Measurements from ENCODE around the gene ELAVL1.

Gene ELAVL1

DNA sequence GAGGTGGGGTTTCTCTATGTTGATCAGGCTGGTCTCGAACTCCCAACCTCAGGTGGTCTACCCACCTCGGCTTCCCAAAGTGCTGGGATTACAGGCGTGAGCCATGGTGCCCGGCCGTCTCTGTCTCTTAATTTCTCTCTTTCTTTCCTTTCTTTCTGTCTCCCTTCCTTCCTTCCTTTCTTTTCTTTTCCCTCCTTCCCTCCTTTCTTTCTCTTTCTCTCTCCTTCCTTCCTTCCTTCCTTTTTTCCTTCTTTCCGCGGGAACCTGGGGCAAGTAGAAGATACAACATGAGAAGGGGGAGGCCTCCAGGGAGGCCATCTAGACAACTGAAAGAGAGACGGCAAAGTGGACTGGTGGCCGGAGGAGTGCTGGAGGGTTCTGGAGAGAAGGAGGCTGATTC, 15.2 kb upstream of the ELAVL1 start:
- DNase-seq, result no peak

DNA sequence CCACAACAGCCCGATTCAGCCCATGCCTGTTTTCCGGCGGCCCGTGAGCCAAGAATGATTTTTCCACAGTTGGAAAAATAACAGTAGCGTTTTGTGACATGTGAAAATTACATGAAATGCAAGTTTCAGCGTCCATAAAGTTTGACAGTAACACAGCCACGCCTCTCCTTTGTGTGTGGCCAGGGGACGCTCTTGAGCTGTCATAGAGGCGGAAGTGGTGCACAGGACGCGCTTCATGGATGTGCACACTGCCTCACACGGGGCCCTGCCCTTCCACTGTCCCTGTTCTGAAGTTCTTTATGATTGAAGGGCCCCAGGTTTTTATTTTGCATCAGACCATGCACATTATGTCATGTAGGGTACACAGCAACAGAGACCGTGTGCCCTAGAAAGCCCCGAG, 12.4 kb upstream of the ELAVL1 start:
- no peak for DNase-seq

DNA sequence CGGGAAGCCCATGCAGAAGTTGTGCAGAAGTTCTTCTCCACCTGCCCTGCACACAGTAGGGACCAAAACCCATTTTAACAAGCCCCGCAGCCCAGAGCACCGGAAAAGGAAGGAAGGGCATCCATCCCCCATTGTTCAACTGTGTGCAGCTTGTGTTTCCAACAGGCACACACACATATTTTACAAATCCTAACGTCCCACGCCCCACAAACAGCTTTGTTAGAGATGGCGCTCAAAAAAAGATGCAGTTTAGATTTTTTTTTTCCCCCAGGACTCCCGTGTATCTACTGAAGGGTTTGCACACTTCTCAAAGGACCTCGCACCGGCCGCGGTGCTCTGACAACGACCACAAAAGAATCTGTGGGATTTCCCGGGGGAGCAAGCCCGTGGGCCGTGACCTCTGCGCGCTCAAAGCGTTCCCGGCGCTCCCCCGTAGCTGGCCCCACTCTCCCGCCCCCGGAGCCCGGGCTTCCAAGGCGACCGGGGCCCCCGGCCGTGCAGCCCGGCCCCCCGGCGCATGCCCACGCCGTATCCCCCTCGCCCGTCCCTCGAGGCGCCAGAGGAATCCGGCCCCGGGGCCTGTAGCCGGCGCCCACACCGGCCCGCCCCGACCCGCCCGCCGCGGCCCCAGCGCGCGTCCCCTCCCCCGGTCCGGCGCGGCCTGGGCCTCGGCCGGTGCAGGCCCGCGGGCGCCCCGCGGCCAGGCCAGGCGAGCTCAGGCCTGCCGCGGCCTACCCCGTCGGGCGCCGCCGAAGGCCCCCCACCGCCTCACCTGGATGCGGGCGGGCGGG, 523 bp downstream of the ELAVL1 start:
- no peak for DNase-seq

DNA sequence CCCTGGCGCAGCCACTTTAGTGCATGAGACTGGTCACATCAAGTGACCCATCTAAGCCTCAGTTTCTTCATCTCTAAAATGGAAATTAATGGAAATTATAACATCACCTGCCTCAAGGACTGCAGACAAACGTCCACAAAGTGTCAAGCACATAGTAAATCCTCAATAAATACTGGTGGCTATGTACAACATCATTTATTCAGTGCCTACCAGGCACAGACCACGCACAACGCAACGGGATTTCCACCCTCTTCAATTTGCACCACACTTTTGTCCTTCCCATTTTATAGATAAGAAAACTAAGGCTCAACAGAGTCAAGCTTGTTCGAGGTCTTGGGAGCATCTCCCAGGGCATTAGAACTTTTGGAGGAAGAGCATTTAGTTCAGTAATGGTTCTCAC, 1.4 kb downstream of the ELAVL1 start:
- DNase-seq, result no peak

DNA sequence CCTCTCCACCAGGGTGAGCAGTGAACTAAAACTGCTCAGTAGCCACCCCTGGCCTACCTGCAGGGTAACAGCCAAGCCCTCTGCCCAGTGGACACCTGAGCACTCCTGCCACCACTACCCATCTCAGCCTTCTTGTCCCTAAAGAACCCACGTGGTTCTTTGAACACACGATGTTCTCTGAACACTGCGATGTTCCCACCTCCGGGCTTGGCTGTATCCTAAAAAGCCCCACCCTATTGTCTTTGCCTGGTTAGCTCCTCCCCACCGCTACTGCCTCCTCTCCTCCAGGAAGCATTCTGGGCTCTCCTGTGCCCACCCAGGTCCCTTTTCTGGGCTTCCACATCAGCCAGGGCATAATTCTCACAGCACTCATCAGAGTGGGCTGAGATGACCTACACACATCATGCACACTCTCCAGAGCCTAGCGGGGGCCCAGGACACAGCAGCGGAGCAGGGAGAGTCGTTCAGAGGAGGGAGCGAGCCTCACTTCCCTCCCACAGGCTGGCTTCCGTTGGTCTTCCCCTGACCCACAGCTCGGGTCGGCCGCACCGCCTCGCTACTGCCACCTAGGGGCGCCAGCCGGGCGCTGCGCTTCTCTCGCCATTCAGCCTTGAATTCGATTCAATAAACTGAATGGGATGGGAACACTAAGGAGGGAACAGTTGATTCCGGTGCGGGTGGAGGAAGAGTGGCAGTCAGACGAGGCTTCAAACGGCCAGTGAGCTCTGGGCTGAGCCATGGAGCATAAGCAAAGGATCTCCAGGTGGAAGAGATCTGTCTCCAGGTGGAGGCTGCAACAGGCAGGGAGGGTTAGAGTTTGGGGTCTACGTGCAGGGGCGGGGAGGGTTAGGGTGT, 3.2 kb downstream of the ELAVL1 start:
- no peak for DNase-seq

DNA sequence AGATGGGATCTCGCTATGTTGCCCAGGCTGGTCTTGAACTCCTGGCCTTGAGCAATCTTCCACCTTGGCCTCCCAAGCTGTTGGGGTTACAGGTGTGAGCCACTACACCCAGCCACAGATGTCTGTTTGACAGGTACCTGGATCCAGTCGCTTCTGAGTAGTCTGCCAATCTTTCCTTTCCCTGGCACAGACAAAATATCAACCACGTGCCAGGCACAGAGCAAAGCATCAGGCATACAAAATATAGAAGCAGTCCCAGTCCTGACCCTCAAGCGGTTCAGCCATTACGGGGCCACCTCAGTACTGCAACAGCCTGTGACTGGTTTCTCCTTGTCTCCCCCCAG, 3.8 kb downstream of the ELAVL1 start:
- no peak for DNase-seq

DNA sequence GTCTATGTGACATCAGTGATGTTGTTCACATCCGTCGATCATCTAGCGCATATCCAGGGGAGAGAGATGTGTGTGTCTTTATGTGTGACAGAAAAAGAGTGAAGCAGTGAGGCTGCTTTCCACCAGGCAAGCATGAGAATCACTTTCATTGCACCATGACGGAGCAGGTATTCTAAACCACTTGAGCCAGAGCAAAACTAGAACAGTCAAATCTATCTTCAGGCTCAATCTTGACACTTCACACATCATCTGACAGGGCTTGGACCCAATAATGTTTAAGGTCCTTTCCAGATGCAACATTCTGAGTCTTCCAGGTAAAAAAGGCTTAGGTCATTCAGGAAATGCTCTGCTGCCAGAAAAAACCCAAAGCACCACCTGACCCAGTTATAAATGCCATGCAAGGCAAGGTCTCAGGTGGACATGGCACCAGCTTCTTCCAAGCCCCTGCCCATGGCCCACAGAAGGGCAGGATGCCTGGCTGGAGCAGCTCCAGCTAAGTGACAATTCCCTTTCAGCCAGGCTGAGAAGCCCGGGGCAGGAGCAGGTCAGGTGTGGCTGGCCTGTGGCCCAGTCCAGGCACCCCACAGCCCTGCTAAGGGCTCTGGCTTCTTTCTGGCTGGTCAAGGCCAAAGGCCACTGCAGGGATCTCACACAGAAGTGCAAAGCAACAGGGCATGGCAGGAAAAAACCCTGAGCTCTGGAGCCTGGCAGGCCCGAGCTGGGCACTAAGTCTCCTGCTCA, 5.0 kb downstream of the ELAVL1 start:
- DNase-seq, result no peak

DNA sequence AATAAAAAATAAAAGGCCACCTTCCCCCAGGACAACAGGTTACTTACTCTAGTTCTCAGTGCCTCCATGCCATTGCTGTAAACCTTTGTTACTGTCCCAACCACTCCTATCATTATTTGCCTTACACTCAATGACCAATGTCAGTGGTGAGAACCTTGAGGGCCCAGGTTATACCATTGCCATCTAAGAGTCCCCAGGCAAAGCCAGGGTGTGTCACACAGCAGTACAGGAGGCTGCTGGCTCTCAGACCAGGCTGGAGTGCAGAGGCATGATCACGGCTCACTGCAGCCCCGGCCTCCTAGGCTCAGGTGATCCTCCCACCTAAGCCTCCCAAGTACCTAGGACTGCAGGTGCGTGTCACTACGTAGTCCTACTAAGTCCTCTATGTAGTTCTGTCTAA, 6.1 kb downstream of the ELAVL1 start:
- no peak for DNase-seq

DNA sequence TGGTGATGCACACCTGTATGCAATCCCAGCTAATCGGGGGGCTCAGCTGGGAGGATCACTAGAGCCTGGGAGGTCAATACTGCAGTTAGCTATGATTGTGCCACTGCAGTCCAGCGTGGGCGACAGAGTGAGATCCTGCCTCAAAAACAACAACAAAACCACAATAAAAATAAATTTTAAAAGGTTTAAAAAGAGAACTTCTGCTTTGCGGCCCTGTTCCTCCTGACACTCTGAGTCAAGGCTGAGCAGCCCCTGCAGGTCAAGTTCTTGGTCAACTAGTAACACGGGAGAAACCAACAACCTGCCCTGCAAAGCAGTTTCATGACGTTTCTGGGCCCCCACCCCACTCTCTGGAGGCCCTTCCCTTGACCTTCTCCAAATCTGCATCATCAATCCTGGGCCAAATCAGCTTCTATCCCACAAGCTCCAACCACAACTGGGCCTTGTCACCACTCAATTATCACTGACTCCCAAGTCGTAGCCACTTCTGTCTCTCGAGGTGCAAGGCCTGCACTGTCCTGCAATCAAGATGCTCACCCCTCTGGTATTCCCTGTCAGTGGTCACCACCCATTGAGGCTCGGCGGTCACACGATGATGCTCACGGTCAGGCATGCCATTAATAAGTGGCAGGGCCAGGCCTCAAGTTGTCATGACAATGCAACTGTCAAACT, 7.5 kb downstream of the ELAVL1 start:
- DNase-seq, result no peak

DNA sequence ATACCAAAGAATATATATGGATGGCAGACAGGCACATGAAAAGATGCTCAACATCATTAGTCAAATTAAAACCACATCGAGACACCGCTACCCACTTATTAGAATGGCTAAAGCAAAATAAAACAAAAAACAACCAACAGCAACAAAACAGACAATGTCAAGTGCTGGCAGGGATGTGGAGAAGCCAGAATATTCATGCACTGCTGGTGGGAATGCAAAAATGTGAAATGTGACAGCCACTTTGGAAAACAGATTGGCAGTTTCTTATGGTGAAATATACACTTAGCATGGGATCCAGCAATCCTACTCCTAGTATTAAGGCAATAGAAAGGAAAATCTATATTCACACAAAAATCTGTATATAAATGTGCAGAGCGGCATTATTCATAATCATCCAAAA, 8.6 kb downstream of the ELAVL1 start:
- no peak for DNase-seq

DNA sequence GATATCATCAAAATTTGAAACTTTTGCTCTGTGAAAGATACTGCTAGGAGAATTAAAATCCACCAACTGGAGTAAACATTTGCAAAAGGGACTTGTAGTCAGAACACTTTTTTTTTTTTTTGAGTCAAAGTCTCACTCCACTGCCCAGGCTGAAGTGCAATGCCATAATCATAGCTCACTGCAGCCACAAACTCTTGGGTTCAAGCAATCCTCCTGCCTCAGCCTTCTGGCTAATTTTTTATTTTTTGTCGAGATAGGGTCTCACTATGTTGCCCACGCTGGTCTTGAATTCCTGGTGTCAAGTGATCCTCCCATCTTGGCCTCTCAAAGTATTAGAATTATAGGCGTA, 9.7 kb downstream of the ELAVL1 start:
- DNase-seq, result no peak

DNA sequence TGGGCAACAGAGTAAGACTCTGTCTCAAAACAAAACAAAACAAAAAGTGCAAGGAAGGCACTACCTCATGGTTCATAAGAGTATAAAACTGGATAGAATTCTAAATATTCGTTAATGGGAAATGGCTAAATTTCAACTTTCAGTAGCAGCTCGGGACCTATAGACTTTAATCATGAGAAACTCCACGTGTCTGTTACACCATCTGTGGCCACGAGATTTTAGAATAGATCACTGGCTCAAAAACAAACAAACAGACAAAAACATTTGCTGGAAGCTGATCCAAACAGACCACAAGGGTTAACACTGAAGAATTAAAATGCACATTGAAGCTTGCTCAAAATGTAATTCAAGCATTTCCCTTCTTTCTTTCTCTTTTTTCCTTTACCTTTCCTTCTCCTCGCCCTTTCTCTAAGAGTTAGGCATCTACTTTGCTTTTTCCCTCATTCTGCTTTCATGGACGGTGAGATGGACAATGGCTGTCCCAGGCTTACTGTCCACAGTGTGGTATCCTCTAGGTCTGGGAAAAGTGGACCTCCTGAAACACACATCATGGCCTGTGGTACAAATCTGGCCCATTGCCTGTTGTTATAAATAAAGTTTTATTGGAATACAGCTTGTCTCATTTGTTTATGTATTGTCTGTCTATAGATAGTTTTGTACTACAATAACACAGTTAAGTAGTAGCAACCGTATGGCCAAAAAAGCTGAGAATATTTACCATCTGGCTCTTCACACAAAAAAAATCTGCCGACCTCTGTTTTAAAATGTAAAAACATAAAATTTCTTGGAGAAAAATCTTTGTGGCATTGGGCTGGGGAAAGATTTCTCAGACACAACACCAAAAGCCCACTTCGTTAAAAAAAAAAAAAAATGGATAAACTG, 10.3 kb downstream of the ELAVL1 start:
- no peak for DNase-seq

DNA sequence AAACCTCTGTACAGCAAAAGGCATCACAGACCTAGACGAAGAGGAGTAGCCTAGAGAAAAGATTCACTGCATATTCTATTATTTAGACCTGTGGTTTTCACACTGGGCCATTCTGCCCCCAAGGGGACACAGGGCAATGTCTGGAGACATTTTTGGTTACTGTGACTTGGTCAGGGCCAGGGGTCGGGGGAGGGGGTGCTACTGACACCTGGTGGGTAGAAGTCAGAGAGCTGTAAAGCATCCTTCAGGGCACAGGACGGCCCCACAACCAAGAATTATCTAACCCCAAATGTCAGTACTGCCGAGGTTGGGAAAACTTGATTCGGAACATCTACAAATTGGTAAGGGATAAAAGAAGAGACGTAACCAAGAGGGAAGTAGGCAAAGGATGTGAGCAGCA, 11.3 kb downstream of the ELAVL1 start:
- no peak for DNase-seq

DNA sequence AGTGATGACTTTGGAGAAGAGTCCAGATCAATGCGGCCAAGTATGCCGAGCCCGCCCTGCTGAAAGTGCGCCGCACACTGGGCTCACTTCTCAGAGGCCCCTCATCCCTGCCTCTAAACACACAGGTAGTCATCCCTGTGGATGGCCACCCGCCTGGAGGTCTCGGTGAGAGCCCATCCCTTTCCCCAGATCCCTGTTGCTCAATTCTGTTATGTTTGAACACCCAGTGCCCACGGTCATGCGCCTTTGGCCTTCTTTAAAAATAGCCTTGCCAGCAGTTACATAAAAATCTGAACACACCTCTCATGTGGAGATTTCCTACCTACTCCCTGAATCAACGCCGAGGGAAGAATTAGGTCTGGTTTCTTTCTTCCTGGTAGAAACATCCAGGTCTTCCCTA, 11.9 kb downstream of the ELAVL1 start:
- DNase-seq, result no peak

DNA sequence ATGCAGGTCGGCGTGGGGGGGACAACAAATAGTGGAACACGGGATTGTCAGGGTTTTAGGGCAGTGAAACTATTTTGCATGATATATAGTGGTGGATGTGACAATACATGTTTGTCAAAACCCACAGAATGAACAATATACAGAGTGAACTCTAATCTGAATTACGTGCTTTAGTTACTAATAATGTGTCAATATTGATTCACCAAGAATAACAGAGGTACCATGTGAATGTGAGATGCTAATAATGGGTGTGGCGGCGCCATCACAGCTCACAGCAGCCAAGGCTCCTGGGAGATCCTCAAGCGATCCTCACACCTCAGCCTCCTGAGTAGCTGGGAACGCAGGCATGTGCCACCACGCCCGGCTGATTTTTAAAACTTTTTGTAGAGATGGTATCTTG, 12.9 kb downstream of the ELAVL1 start:
- no peak for DNase-seq

DNA sequence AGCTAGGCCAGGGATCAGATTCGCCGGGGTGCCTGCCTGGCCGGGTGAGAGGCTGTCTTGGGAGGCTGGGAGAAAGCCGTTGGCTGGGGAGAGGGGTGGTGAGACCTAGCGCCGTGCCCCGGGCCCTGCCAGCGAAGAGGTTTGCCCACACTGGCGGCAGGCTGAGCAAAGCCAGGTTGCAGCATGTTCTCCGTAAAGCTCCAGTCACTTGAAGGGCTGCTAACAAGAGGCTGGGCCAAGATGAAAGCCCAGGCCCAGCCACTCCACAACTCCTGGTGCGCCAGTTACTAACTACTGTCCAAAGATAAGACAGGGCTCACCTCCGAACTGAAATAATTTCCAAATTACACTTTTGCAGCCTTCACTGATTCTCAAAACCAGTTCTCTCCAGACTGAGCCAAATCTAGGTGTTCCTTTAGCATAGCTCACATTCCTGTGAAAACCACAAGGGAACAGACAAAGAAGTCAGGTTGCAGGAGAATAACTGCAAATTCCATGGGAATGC, 16.3 kb downstream of the ELAVL1 start:
- no peak for DNase-seq

DNA sequence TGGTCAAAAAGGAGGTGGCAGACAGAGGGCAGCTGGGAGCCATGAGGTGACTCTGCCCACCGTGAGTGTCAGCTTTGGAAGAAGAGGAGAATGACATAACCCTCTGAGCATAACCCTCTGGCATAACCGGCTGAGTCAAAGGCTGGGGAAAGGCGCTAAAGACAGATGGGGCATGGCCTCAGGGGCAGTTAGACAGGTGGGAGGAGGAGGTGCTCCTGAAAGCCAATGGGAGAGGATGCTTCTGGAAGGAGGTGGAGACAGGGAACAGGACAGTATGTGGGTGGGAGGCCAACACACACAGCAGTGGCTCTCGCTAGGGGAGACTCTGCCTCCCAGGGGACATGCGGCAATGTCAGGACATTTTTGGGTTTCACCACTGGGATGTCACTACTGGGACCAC, 17.1 kb downstream of the ELAVL1 start:
- DNase-seq, result no peak

DNA sequence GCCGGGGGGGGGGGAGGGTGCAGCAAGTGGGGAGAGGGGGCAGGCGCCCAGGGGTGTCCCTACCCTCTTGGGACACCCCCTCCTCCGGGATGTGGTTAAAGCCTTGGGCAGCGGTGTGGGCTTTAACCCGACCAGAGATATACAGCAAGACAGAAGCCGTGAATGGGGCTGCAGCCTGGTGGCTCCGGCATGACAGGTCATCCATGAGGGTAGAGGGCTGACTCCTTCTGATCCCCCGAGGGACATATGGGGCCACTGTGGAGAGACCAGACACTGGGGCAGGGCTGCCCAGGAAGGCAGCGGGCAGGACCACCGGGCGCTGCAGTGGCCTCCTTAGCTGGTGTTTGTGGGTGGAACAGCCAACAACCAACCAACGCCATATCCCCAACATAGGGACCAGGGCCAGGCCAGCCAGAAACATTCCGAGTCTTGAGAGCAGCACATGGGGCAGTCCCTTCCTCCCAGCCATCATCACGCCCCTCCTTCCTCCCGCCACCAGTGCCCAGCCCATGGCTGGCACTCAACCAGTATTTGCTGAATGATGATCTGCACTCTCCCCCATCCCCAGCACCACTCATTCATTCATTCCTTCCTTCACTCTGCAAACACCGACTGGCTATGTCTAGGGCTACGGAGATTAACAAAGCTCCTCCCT, 18.2 kb downstream of the ELAVL1 start:
- no peak for DNase-seq

DNA sequence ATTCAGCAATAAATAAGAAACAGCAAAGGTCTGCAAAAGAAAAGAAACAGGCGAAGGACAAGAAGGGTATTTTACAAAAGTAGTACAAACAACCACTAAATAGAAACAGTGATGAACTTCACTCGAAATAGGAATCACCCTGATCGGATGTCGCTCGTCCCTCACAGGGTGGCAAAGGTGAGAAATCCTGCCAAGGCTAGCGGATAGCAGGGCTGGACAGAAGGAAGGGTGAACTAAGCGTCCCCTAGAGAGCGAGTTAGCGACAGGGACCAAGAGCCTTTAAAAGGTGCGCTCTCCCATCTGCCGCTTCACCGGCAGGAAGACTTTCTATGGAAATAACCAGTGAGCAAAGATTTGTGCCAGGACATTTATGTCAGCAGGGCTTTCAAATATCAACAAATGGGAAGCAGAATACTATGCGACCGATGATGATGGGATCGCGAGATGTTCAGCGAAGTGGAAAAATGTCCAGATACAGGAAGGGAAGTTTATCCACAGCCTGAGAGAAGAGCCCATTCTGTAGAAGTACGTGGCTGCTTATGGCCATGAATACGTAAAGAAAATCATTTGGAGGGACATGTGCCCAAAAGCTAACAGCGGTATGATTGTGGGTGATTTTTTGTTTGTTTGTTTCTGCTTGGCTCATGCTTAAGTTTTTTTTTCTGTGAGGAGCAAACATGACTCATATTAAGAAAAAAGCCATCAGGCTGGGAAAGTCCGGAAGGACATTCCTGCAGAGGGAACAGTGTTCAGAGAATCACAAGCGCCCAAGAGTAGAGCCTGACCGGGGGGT, 18.9 kb downstream of the ELAVL1 start:
- no peak for DNase-seq

DNA sequence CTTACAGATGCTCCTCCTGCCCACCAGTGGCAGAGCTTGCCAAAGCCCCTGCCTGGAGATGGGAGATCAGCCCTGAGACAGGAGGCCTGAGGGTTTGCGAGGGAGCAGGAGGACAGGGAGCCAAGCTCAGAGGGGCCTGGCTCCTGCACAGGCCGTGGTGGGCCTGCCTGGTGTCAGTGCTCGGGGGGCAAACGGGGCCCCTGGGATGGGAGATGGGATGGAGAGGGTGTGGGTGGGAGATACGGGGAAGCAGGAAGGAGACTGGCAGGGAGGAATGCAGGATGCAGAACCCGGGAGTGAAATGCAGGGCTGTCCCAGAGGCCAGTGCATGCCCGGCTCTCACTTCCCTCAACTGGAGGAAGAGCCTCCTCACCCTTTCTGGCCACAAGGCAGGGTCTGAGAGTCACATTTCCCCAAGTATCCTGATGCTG, 19.9 kb downstream of the ELAVL1 start:
- no peak for DNase-seq

Measured in DMS 273 treated with DMSO at 0.1 percent for 48 hours (cell line).